Endothelial cell of umbilical vein (primary cell): ENCODE results near the gene HCAR3. TPM values are rescaled to one million over a fixed set of nuclear protein-coding genes. Genes with fewer than 3 reads are reported as not detected.
A peak's percentile ranks its signal among the peaks of the same experiment; 100 is the strongest.
"Not testable (repeated sequence)": the region's sequence is repeated elsewhere in the genome, so short reads cannot be mapped to it uniquely, and the experiment has no call there.

Source experiments
- BruUV-seq: library from RNA; stranded (reverse); fragments of 400-500 nt; replicated peaks from 2 replicates; lab custom pipeline; 2021; lab: Mats Ljungman, UMichigan
- CTCF ChIA-PET: fragments of 300-600, 350-600 bp; sonication (Branson Sonifier 250); formaldehyde crosslinking; loops from one replicate; lab custom pipeline; 2021; ENCODE audit warnings: antibody characterized with exemption, inconsistent platforms; lab: Charles Lee
- POLR2A ChIA-PET: fragments of 300-600, 350-600 bp; sonication (Branson Sonifier 250); formaldehyde crosslinking; loops from one replicate; lab custom pipeline; 2021; ENCODE audit warnings: antibody characterized with exemption, inconsistent platforms; lab: Charles Lee
- DNase-seq: peaks from one replicate; pipeline ENCODE4 v3.0.0-alpha.2; 2011; ENCODE audit warnings: low read depth, low spot score
- FAIRE-seq: peaks from 2 replicates; lab custom pipeline; 2011; peaks lifted over from hg19 to GRCh38; lab: Jason Lieb, UNC
- H2AFZ ChIP-seq: 2 replicates; pipeline ENCODE4 v1.6.0; 2012; ENCODE audit warnings: low read depth, low read length, control low read depth, inconsistent platforms
- H3K27ac ChIP-seq: 2 replicates; pipeline ENCODE4 v1.5.1; 2011; ENCODE audit warnings: low read depth, mild to moderate bottlenecking, control low read depth, low read length, moderate library complexity; ENCODE audit not compliant: insufficient read depth
- H3K27me3 ChIP-seq, 2 experiments: 2 replicates each; pipeline versions ENCODE4 v1.6.0 to v1.6.1; 2011; ENCODE audit warnings: low read length in 2 of 2, mixed read lengths in 1 of 2; ENCODE audit not compliant: control insufficient read depth in 2 of 2, insufficient read depth in 2 of 2
- H3K36me3 ChIP-seq, 2 experiments: 2 replicates in 1 of 2; 3 replicates in 1 of 2; pipeline ENCODE4 v1.5.1; 2011; ENCODE audit warnings: low read length in 2 of 2, mild to moderate bottlenecking in 1 of 2, moderate library complexity in 1 of 2; ENCODE audit not compliant: control insufficient read depth in 2 of 2, insufficient read depth in 2 of 2; ENCODE audit errors: extremely low read depth in 1 of 2
- H3K4me1 ChIP-seq: 3 replicates; pipeline ENCODE4 v1.5.1; 2011; ENCODE audit warnings: mild to moderate bottlenecking, low read length; ENCODE audit not compliant: control insufficient read depth, insufficient read depth; ENCODE audit errors: extremely low read depth
- H3K4me2 ChIP-seq: 2 replicates; pipeline ENCODE4 v1.6.1; 2011; ENCODE audit warnings: low read length, control low read depth, mixed read lengths; ENCODE audit not compliant: insufficient read depth
- H3K4me3 ChIP-seq, 3 experiments: fragments of 200-600 bp in 1 of 3; sonication (generic), shearing (Covaris generic) in 1 of 3; replicated peaks in 1 of 3; 2 replicates each; pipeline ENCODE4 v1.5.1; 2011 to 2016; ENCODE audit warnings: control low read depth in 3 of 3, low read length in 3 of 3, mild to moderate bottlenecking in 2 of 3, inconsistent platforms in 1 of 3, low read depth in 1 of 3, moderate library complexity in 1 of 3; ENCODE audit not compliant: insufficient read depth in 1 of 3
- H3K79me2 ChIP-seq: 2 replicates; pipeline ENCODE4 v1.6.0; 2012; ENCODE audit warnings: low read length, inconsistent platforms; ENCODE audit not compliant: control insufficient read depth, insufficient read depth
- H3K9ac ChIP-seq: replicated peaks from 2 replicates; pipeline ENCODE3; 2011; ENCODE audit warnings: low read length, control low read depth; ENCODE audit not compliant: insufficient read depth; ENCODE audit errors: extremely low read depth
- H3K9me1 ChIP-seq: replicated peaks from 3 replicates; pipeline ENCODE4 v1.6.0; 2011; ENCODE audit warnings: mild to moderate bottlenecking, low read length; ENCODE audit not compliant: control insufficient read depth, insufficient read depth; ENCODE audit errors: extremely low read depth
- H3K9me3 ChIP-seq: replicated peaks from 2 replicates; pipeline ENCODE4 v1.5.1; 2012; ENCODE audit warnings: low read length, inconsistent platforms; ENCODE audit not compliant: control insufficient read depth, insufficient read depth
- H4K20me1 ChIP-seq: replicated peaks from 2 replicates; pipeline ENCODE3; 2011; ENCODE audit warnings: mild to moderate bottlenecking, low read length; ENCODE audit not compliant: control insufficient read depth, insufficient read depth; ENCODE audit errors: extremely low read depth
- dilution Hi-C: fragments of 300-500 bp; cut with MboI; formaldehyde crosslinking; loops from one replicate; pipeline ENCODE4 v1.15.0; 2019; ENCODE audit warnings: low sequenced_read_pairs; ENCODE audit not compliant: extremely low pct_ligation_motif_present
- intact Hi-C: fragments of 100-400 bp; cut with micrococcal nuclease; formaldehyde crosslinking; loops from one replicate; pipeline ENCODE4 v1.10.0; 2022
- polyA plus RNA-seq, 4 experiments: library from polyadenylated mRNA; depleted of rRNA in 3 of 4; stranded (reverse) in 3 of 4; unstranded in 1 of 4; fragments of >200 nt; gene quantifications; 2 replicates each; pipeline versions ENCODE4 v1.2.1 to v1.2.3, GENCODE V29; 2011 to 2012; ENCODE audit warnings: missing spikeins in 1 of 4
- total RNA-seq: library from RNA; stranded (reverse); gene quantifications from 2 replicates; pipeline ENCODE4 v1.2.3, GENCODE V29; 2021

The HCAR3 gene
- total and polyA plus RNA-seq, 2 donors (not counting 3 experiments of a cell fraction or from before 2014, with no cell fraction given): 0.06 TPM; not detected in 1

DNA sequence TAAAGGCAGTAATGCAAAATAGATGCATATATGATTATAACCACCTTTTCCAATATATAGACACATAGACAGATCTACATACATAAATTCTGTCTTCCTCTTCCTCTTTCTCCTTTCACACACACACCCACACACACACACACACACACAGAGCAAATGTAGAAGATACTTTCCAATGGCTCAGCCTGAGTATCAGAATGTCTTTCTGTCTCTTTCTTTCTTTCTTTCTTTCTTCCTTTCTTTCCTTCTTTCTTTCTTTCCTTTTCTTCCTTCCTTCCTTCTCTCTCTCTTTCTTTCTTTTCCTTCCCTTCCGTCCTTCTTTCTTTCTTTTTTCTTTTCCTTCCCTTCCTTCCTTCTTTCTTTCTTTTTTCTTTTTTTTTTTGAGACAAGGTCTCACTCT, 5.3 kb downstream of the HCAR3 start:
- BruUV-seq: not testable (repeated sequence)

GRCh38 chr12:122710341-122710740, 6.3 kb downstream of the HCAR3 start:
- H3K79me2 ChIP-seq, H3K4me3 ChIP-seq, H3K27me3 ChIP-seq, H3K9me3 ChIP-seq, FAIRE-seq, H4K20me1 ChIP-seq, H3K36me3 ChIP-seq, BruUV-seq, H3K4me2 ChIP-seq, dilution Hi-C loops, intact Hi-C loops, DNase-seq, POLR2A ChIA-PET, H3K4me1 ChIP-seq, H3K9me1 ChIP-seq, H3K9ac ChIP-seq, H3K27ac ChIP-seq, H2AFZ ChIP-seq: not testable (repeated sequence)
- CTCF ChIA-PET: interaction anchor here (0.5 kb wide), 1 partner anchor 9 kb away, joined by 3 read pairs; no protein-coding TSS in a partner anchor

More for the DNA sequence above, 5.3 kb downstream of the HCAR3 start:
- H3K27me3 ChIP-seq, H3K9me1 ChIP-seq, H3K4me1 ChIP-seq, H3K9me3 ChIP-seq, H3K9ac ChIP-seq, H3K4me3 ChIP-seq, H2AFZ ChIP-seq, H3K4me2 ChIP-seq, H3K79me2 ChIP-seq, CTCF ChIA-PET, DNase-seq, dilution Hi-C loops, H3K36me3 ChIP-seq, FAIRE-seq, H3K27ac ChIP-seq, intact Hi-C loops, H4K20me1 ChIP-seq: not testable (repeated sequence)
- POLR2A ChIA-PET: interaction anchor here (0.6 to 0.7 kb wide), 2 partner anchors 442 to 1076 kb away, joined by 3 to 4 read pairs; no protein-coding TSS in a partner anchor

DNA sequence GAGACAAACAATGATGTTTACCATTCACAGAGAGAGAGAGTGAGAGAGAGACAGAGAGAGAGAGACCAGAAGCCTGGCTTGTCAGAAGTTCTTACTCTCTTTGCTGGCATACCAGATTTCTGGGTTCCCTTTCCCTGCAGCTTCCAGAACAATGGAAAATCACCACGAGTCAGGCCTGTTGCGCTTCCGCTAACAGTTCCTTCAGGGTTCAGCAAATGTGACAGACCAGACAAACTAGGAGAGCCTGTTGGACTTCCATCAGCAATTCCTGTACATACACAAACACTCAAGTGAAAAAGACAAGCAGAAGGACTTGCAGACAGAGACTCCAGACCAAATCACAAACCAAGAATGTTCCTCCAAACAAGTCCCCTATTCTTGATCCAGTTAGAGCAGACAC, 7.3 kb downstream of the HCAR3 start:
- H3K9me1 ChIP-seq, H3K4me3 ChIP-seq, POLR2A ChIA-PET, intact Hi-C loops, H3K36me3 ChIP-seq, CTCF ChIA-PET, H3K27me3 ChIP-seq, DNase-seq, H3K79me2 ChIP-seq, H3K9me3 ChIP-seq, H4K20me1 ChIP-seq, H3K4me1 ChIP-seq, H3K9ac ChIP-seq, BruUV-seq, dilution Hi-C loops, H3K4me2 ChIP-seq, H2AFZ ChIP-seq, H3K27ac ChIP-seq: not testable (repeated sequence)
- peak; percentile 12 for FAIRE-seq

DNA sequence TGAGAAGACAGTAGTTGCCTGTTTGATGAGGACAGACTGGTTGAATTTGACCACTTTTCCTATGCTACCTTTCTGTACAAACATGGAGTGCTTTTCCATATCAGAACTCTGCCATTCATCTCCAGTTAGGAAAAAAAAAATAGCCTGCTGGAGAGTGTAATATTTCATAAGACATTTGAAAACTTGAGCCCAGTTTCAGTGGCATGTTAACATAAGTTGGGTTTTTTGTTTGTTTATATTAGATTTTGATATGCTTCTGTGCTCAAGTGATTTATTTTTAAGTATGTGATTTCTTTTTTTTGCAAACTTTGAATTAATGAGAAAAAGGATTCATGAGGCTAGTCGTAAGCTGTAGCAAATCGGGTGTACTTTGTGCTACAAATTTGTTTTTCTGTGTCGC, 12.8 kb downstream of the HCAR3 start:
- H3K4me2 ChIP-seq, DNase-seq, H3K9ac ChIP-seq, BruUV-seq, FAIRE-seq, H3K9me1 ChIP-seq, H3K79me2 ChIP-seq, H2AFZ ChIP-seq, H3K36me3 ChIP-seq, H3K4me3 ChIP-seq, H3K27ac ChIP-seq, H3K27me3 ChIP-seq, H3K4me1 ChIP-seq, dilution Hi-C loops, H4K20me1 ChIP-seq, intact Hi-C loops, H3K9me3 ChIP-seq, POLR2A ChIA-PET: not testable (repeated sequence)
- CTCF ChIA-PET: interaction anchor here (0.7 kb wide), 1 partner anchor 34 kb away, joined by 3 read pairs; no protein-coding TSS in a partner anchor
